GOT3 (cell line): ENCODE measurements around the gene RERE.
"Not testable (repeated sequence)": the region's sequence is repeated elsewhere in the genome, so short reads cannot be mapped to it uniquely, and the experiment has no call there.

Source experiments
- DNase-seq: peaks from one replicate; lab custom pipeline; 2025; ENCODE audit warnings: mixed read lengths; lab: John Stamatoyannopoulos, UW

Gene RERE

DNA sequence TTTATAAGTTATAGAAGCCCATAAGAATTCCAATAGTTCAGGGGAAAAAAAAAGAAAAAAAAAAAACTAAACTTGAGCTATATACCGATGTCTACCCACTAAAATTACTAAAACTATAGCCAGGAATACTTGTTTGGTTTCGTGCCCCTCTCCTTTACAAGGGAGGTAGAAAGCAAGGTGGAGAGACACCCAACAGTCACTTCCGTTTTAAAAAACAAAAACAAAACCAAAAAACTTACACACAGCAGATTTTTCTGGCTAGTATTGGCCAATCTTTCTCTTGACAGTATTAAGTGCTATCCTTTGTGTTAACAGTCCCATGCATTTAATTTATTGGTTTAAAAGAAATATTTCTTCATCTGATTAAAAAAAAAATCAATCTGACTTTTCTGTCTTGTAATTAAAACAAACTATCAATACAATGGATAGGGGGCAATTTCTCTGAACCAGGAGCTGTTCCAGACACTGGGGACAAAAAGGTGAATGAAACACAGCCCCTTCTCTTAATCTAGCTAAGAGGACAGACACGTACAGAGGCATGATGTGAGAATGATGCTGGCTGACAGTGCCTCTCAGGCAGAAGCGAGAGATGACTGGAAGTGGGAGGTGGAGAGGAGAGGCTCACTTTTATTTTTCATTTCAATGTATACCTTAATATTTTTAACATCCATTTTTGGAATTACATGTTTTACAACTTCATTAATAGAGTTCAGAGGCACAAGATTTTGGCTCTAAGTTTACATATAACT lies 214.8 kb downstream of the RERE start:
- DNase-seq = no peak

DNA sequence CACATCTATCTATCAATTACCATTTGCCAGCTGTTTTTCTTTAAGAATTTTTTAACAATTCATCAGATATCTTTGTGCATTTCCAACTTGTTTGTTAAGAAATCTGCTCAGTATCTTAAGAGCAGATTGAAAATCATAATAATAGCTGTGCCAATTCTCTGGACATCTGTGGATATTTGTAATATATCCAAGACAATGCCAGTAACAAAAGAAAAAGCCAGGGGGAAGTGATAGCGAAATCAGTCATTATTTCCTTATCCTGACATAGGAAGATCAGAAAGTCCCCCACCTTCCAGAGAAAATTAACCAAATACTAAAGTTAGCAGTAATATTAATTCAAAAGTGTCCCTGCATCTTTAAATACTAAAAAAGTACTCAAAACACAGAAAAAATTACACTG lies 217.1 kb downstream of the RERE start:
- DNase-seq = no peak

DNA sequence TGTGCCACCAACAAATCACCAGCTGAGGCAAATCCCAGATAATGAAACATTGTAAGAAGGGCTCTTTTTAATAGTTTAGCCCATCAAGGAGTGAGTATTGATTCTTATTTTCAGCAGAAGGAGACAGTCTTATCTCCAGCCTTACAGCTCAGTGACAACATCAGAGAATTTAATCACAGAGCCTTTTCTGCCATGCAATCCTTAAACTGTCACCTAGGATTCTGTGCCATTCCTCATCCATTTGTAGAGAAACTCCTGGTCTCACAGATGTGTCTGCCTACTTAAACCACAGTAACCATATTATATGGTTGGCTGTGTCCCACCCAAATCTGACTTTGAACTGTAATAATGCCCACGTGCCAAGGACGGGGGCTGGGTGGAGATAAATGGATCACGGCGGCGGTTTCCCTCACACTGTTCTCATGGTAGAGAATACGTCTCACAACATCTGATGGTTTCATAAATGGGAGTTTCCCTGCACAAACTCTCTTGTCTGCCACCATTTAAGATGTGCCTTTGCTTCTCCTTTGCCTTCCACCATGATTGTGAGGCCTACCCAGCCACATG lies 217.7 kb downstream of the RERE start:
- DNase-seq = no peak

DNA sequence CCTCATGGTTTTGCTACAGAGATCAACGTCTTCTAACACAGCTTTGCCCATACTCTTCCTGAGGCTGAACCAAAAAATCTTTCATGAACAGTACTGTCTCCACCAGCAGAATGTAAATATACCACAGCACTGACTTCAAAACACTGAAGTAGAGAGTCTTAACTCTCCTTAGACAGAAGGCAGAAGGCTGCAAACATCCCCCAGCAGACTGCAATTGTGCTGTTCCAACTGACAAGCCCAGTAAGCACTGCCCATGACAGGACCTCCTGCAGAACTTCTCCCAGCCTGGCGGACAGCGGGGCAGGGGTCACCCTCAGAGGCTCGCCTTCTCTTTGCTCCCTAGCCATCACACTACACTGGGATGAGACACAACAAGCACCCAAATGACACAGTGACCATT lies 218.7 kb downstream of the RERE start:
- DNase-seq = no peak

DNA sequence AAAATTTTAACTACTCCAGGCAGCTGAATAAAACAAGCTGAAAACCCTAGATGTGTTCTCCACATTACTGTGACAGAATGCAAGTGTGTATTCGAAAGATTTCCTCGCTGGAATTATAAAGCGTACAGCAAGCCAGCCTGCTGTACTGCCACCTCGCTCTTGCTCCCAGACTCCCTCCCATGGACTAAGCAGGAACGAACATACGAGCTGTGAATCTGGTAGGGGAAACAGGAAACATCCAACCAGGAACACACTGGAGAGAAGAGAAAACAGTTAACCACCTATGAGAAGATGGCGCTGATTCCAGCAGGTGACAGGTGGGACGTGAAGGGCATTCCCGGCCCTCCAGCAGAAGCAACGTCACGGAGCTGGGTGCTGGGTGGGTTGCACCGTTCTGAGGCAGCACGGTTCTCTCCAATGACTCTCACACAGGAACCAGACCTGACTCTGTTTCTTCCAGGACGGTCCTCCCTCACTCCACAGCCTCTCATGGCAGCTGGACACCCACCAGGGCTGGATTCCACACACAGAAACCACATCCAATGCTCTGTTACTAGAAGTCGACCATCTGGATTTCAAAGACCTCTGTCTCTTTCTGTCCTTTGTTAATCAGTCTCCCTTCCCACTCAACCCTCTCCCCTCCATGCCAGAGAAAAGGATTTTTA lies 219.2 kb downstream of the RERE start:
- no peak for DNase-seq

DNA sequence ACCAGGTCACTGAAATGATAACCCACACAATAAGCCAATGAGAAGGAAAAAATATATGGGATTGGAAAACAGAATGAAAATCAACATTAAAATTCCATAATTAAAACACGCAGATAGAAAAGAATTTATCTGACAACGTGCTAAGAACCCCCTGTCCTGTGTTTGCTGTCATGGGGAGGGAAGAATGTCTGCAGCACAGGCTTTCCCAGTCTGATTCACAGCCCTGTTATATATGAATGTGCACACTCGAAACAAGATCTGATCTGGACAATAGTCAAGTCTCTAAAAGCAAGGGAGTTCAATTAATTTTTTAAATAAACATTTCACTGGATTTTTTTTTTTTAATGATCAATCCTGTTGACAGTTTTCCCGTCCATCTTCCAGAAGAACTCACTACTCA lies 220.0 kb downstream of the RERE start:
- no peak for DNase-seq

DNA sequence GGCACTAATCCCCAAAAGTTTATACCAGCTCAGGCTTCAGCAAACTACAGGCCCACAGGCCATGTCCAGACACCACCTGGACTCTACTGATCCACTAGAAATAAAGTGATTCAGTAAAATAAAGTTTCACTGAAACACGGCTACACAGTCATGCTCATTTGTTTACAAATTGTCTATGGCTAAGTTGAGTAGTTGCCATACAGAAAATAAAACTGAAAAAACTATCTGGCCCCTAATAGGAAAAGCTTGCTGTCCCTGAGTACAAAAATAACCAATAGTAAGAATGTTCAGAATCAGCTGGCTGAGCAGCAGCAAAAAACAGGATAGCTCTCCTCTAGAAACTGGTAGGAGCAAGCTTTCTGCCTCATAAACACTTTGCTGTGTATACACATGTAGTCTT lies 221.5 kb downstream of the RERE start:
- DNase-seq = no peak

DNA sequence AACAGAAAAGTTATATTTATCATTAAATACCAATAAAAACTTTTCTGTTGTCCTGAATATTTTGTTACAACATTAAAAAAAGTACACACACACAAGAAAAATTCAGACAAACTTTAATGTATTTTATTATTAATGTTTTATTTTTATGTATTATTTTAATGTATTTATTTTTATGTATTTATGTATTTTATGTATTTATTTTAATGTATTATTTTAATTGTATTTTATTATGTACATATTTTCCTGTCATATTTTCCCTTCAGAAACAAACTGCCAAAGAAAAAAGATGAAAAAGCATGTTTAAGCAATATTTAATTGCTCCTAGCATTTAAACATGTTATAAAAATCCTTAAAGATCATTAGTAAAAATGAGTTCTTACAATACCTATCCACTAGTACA lies 222.1 kb downstream of the RERE start:
- no peak for DNase-seq

DNA sequence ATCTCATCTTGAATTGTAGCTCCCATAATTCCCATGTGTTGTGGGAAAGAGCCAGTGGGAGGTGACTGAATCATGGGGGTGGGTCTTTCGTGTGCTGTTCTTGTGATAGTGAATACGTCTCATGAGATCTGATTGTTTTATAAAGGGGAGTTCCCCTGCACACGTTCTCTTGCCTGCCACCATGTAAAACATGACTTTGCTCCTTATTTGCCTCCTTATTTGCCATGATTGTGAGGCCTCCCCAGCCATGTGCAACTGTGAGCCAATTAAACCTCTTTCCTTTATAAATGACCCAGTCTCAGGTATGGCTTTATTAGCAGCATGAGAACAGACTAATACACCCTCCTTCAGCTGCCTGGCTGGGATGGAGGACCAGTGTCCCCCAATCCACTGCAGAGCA lies 224.1 kb downstream of the RERE start:
- DNase-seq = not testable (repeated sequence)

DNA sequence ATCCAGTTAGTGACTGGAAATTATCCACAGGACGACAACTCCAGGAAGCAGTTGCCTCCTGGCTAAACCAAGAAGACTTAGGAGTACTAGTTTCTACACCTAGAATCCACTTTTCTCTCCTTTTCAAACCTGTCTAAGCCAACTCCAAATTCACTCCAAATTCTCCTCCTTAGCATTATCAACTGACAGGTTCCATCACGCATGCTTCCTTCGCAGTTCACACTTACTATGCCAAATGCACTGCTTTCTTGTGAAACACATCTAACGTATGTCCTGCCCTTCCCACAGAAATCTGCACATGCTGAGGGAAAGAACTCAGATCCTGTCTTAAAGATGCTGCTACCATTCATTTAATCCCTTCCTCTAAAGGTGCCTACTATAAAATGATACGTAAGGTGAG lies 225.9 kb downstream of the RERE start:
- no peak for DNase-seq

DNA sequence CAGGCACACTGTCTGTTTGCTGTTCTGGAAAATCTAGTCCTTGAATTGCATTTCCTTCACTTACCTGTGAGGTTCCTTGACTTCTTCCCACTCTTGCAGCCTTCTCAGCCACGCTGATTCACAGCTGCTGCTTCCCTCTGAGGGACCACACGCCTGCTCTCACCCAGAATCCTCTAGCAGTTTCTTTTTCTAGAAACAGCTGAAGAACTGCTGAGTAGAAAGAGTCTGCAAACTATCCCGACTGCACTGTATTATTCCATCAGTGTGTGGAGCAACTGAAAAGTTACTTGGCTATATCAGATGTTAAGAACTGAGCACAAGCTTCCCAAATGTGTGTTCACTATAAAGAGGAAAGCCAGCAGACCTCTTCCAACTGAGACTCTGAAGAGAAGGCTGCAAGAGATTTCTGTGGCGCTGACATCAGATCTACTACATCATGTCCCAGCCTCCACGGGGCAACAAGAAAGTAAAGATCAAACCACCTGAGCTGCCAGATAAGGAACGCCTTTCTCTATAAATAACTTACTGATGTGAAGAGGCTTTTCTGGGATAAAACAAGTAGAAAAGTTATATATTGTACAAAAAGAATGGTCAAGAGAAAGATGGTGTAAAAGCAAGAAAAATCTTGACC lies 226.6 kb downstream of the RERE start:
- DNase-seq = no peak

DNA sequence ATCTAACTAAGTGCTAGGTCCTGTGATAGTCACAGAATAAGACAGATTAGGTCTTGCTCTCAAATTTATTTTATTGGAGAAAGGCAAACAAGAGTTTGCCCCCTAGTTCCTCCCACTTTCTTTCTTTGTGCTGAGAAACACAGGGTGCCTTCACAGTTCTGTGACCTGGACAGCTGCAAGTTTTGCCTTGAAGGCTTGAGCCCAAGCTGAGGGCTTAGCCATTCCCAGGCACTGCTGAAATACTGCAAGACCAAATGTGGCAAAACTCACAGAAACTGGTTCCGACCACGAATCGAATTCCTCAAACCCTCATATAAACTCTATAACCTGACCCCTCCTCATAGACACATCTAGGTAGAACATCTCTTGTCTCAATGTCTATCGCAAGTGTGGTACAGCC lies 227.9 kb downstream of the RERE start:
- no peak for DNase-seq

DNA sequence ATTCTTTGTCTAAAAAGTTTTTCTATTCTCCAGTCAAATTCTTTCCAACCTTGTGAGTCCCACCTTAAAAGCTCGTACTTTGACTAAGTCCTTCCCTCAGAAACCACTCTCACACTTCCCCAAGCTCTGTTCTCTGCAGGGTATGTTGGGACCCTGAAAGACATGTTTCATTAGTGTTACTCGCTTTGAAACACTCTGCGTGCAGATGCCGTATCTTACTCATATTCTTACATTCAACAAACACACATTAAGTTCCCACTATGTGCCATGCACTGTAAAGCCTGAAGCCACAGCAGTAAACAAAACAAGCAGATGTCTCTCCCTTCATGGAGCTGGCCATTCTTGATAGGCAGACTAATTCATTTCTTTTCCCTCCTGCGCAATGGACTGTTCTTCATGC lies 229.7 kb downstream of the RERE start:
- DNase-seq = no peak

DNA sequence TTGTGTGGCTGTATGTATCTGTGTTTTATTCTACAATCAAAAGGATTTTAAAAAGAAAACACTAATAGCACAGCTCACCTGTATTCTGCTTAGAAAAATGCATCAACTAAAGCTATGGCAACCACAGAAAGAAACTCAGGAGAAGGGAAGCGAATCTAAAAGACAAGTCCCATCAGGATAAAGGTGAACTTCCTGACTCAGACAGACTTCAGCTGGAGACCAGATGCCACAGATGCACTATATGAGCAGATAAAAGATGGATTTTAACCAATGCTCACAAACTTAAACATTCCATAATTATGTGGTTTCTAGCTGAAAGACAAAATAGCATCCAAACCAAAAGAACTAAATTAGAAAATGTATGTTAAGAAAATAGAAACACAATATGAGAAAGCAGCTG lies 231.0 kb downstream of the RERE start:
- DNase-seq = no peak

DNA sequence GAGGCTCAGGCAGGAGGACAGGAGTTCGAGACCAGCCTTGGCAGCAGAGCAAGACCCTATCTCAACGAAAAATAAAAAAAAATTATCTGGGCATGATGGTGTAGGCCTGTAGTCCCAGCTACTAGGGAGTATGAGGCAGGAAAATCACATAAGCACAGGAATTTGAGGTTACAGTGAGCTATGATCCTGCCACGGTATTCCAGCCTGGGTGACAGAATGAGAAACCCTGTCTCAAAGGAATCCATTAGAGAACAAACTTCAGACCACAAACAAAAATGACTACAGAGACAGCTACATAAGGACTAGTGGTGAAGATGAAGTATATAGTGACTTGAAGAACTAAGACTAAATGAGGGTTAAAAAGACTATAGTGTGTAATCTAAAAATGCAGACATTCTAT lies 233.1 kb downstream of the RERE start:
- no peak for DNase-seq

DNA sequence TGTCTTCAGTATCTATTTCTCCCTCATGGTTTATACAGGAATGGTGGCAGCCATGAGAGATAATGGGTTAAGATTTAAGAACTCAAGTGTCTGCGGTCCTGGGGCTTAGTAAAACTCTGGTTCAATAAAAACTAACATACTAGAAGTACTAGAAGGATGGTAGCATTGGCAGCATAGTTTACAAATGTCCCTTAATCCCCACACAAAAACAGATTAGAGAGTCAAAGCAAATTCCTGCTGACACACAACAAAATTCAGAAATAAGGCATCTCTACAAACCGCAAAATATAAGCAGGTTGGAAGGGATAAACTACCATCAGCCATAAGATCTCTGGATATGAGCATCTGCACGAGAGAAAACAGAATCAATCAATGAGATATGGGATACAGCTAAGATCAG lies 234.4 kb downstream of the RERE start:
- DNase-seq = no peak

DNA sequence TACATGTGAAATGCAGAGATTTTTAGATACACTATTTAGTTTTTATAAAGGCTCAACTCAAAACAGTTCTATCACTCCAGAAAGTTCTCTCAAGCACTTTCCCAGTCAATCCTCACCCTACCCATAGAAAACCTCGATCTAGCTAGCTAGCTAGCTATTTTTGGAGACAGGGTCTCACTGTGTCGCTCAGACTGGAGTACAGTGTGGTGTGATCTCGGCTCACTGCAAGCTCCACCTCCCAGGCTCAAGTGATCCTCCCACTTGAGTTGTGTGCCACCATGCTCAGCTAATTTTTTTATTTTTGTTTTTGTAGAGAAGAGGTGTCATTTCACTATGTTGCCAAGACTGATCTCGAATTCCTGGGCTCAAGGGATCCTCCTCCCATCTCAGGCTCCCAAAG lies 236.9 kb downstream of the RERE start:
- DNase-seq = no peak

DNA sequence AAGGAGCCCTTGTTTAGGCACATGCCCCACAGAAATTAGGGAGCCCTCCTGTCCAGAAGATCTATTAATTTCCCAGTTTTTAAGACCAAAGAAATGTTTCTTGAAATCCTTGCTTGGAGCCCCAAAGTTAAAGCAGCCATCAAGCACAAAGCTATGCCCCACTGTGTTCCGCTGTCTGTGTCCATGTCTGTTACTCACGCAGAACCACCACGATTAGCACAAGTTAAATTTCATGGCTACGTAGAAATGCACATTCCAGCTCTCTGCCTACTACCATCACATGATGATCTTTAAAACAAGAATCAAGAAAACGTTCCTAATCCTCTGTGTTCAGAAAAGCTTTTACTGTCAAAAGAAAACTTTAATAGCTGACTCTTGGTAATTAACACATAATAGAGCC lies 238.5 kb downstream of the RERE start:
- DNase-seq = no peak

DNA sequence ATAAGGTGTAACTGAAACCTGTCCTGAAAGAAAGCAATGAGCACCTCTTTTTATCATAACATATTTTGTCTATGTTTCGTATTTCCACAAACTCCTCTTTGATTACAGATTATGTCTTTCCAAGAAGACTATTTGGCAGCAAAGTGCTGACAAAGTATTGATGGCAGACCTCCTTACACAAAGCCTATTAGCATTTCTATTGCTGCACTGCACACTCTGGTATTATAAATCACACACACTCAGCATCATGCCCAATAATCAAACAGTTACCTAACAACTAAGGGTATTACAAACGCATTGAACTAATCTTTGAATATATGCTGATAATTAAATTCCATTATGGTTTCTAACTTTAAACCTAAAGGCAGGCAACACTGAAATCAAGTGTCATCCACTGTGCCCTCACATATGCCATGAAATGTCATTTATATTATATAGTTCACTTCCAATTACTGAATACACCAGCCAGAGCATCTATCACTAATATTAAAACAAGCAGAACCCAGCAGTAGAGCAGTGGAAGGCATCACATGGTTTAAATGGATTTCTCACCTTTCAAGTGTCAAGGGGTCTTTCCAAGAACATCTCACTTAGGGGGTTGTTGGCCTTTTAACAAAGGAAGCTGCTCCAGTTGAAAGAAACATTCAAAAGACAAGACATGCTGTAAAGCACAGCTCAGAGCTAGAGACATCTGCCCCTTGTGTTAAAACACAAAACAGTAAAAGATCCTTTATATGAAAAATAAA lies 239.1 kb downstream of the RERE start:
- DNase-seq = no peak

DNA sequence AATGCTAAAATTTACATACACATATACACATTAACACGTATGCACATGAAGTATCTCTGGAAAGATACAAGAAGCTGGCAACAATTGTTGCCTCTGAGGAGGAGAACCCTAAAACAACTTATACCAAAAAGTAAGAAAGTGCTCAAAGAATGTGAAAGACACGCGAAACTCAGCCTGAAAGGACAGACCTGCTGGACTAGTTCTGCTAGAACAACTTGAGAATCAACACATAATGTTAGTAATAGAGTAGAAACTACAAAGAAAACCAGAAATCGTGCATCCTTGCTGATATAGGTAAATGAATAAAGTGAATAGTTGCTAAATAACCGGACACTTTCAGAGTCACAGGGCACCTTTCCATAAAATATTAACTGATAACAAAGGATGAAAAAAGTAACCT lies 242.5 kb downstream of the RERE start:
- no peak for DNase-seq

DNA sequence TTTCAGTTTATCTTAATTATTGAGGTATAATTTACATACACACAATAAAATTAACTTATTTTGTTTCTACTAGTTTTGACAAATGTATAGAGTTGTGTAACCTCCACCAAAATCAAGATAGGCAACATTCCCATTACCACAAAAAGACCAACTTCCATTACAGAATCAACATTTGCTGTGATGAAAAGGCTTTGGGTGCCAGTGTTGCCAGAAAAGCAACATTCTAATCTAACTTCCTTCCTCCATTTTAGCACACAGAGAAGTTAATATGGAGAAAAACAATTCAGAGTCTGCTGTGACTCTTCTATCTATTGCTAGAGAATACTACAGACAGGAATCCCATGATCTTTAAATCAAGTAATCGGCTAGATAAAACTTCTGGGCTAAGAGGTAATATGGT lies 245.3 kb downstream of the RERE start:
- no peak for DNase-seq

DNA sequence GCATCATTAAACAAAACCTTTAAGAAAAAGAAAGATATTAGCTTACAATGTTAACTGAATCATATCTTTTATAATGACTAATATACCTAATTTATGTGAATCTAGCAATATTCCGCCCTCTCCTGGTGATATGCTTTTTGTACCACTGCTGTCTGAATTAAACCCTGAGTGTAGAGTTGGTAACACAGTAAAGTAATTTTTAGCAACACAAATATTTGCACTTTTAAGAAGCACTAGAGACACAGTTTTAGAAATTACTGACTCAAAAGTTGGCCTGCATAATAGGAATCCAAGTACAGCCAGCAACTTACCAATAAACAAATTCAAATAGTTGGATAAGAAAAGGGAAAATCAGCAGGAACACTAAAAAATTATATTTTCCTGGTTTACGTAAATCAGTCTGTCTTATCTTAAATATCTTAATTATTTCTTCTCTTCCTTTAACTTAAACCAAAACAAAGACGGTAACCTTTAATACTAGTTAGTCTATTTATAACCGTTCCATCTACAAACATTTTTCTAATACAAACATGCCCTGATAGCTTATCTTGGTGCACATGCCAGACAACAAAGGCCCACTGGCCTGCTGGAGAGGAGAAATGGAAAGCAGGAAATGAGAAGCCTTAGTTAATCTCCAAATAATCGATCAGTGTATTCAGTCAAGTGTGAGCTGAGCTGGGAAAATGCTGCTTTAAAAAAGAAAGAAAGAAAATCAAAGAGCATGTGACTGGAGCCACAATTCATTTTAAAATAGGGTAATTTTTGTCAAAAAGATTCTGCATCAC lies 246.0 kb downstream of the RERE start:
- DNase-seq = no peak
